Mucosa of descending colon (tissue), 3 donors: ENCODE data around the gene NAE1. TPM values are rescaled to one million over a fixed set of nuclear protein-coding genes. Genes with fewer than 3 reads are reported as not detected.
"Not testable (repeated sequence)": the region's sequence is repeated elsewhere in the genome, so short reads cannot be mapped to it uniquely, and the experiment has no call there.

Experiments used
- ATAC-seq: fragments of 200-7000 bp; cut with Tn5 transposase; one replicate; pipeline ENCODE4 v1.9.1; 2020; ENCODE audit warnings: mild to moderate bottlenecking, moderate library complexity
- DNase-seq, 3 donors: peaks; one replicate each; pipeline ENCODE4 v3.0.0-alpha.2; 2020
- H3K36me3 ChIP-seq: fragments of 200-600 bp; one replicate; pipeline ENCODE4 v1.8.0; 2021; ENCODE audit warnings: low read depth, mild to moderate bottlenecking
- H3K4me1 ChIP-seq: fragments of 200-600 bp; one replicate; pipeline ENCODE4 v1.8.0; 2021; ENCODE audit warnings: low read depth, mild to moderate bottlenecking
- H3K4me3 ChIP-seq: fragments of 200-600 bp; one replicate; pipeline ENCODE4 v1.8.0; 2021; ENCODE audit warnings: mild to moderate bottlenecking
- H3K9me3 ChIP-seq: fragments of 200-600 bp; one replicate; pipeline ENCODE4 v1.8.0; 2021; ENCODE audit warnings: mild to moderate bottlenecking
- CTCF ChIP-seq: fragments of 200-600 bp; IDR thresholded peaks from one replicate; pipeline ENCODE4 v1.8.0; 2022; ENCODE audit warnings: antibody characterized with exemption, mild to moderate bottlenecking
- intact Hi-C, 2 donors: fragments of 100-400 bp; cut with DNase I in 1 of 2; cut with micrococcal nuclease in 1 of 2; formaldehyde crosslinking; loops; one replicate each; pipeline versions ENCODE4 v1.11.0 to v1.11.1; 2022; cut with DNase I, micrococcal nuclease
- total RNA-seq, 3 donors: library from RNA; stranded (reverse); fragmentation: NEBNext Ultra II Directional in 2 of 3; extraction: Animal tissue kit (Norgen Biotek cat#: 25700) in 2 of 3; gene quantifications; one replicate each; pipeline versions ENCODE4 v1.2.1 to v1.2.4, GENCODE V29; 2021 to 2023
- donor health status: DM: no; HTN: no; CAD: no; lungs with moderate emphysema.
- donor health status: DM: no; HTN: no; CAD: no.
- donor health status: DM: no; HTN: yes; CAD: no.

NAE1 gene
- total RNA-seq, 3 donors from 2014 or later: 48.4 to 52.9 (median 50.8) TPM

GRCh38 chr16:66800856-66801255 is 29.9 kb downstream of the NAE1 start:
- DNase-seq: no peak
- no peak for TF ChIP-seq CTCF
- Histone ChIP-seq H3K4me3 (no peak overlapping the region), H3K9me3 (no peaks in the 10 kb centered on the region), H3K4me1 (no peaks in the 10 kb centered on the region), H3K36me3 (no peaks in the 10 kb centered on the region)
- intact Hi-C loops: no loop called here
- no peak for ATAC-seq

GRCh38 chr16:66798161-66798560 is 32.6 kb downstream of the NAE1 start:
- intact Hi-C loops: no loop called here
- no peaks in the 10 kb centered on the region for H3K36me3 ChIP-seq
- no peak for TF ChIP-seq CTCF
- no peaks in the 10 kb centered on the region for H3K4me1 ChIP-seq
- no peaks in the 10 kb centered on the region for H3K9me3 ChIP-seq
- ATAC-seq (no peak), DNase-seq (no peak)
- no peak overlapping the region for H3K4me3 ChIP-seq

- intact Hi-C loops, ATAC-seq, DNase-seq, H3K4me1 ChIP-seq, H3K36me3 ChIP-seq, H3K4me3 ChIP-seq, H3K9me3 ChIP-seq: not testable (repeated sequence)
These were observed 36.8 kb downstream of the NAE1 start for GRCh38 chr16:66793984-66794383.

- Histone ChIP-seq H3K36me3 (no peaks in the 10 kb centered on the region), H3K4me3 (no peak overlapping the region), H3K9me3 (no peaks in the 10 kb centered on the region), H3K4me1 (no peaks in the 10 kb centered on the region)
- ATAC-seq (no peak), DNase-seq (no peak)
- intact Hi-C loops: no loop called here
- no peak for TF ChIP-seq CTCF
These were observed 40.5 kb downstream of the NAE1 start for GRCh38 chr16:66790130-66790733.

GRCh38 chr16:66787427-66787826 is 43.3 kb downstream of the NAE1 start:
- Histone ChIP-seq H3K36me3 (no peaks in the 10 kb centered on the region), H3K4me3 (no peak overlapping the region), H3K9me3 (no peaks in the 10 kb centered on the region), H3K4me1 (no peaks in the 10 kb centered on the region)
- intact Hi-C loops: no loop called here
- TF ChIP-seq CTCF: no peak
- ATAC-seq (no peak), DNase-seq (no peak)

GRCh38 chr16:66786551-66786950 is 44.2 kb downstream of the NAE1 start:
- no peak for DNase-seq
- intact Hi-C loops: no loop called here

More at GRCh38 chr16:66786551-66786950, 44.2 kb downstream of the NAE1 start:
- ATAC-seq: no peak
- TF ChIP-seq CTCF: no peak
- Histone ChIP-seq H3K4me1 (no peaks in the 10 kb centered on the region), H3K36me3 (no peaks in the 10 kb centered on the region), H3K4me3 (no peak overlapping the region), H3K9me3 (no peaks in the 10 kb centered on the region)
